ENCODE data around the gene SERTAD1.

GRCh38 chr19:40392123-40392522, 33.7 kb downstream of the SERTAD1 start:
- TF ChIP-seq, protein P1, sequence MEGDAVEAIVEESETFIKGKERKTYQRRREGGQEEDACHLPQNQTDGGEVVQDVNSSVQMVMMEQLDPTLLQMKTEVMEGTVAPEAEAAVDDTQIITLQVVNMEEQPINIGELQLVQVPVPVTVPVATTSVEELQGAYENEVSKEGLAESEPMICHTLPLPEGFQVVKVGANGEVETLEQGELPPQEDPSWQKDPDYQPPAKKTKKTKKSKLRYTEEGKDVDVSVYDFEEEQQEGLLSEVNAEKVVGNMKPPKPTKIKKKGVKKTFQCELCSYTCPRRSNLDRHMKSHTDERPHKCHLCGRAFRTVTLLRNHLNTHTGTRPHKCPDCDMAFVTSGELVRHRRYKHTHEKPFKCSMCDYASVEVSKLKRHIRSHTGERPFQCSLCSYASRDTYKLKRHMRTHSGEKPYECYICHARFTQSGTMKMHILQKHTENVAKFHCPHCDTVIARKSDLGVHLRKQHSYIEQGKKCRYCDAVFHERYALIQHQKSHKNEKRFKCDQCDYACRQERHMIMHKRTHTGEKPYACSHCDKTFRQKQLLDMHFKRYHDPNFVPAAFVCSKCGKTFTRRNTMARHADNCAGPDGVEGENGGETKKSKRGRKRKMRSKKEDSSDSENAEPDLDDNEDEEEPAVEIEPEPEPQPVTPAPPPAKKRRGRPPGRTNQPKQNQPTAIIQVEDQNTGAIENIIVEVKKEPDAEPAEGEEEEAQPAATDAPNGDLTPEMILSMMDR (IDR thresholded peaks at IDR 0.05), result no peak
- TF ChIP-seq POLR2AphosphoS5 (IDR thresholded peaks at IDR 0.05; ENCODE audit: insufficient read depth in 1 of 2, low read depth in 1 of 2), result no peak

Measured in vagina (tissue), 2 donors.